ENCODE data around the gene JCAD.

- TF ChIP-seq CTCF (IDR thresholded peaks at IDR 0.05 in 2 of 3, conservative IDR thresholded peaks at IDR 0.05 in 1 of 3; ENCODE audit: control insufficient read depth in 2 of 3, extremely low read depth in 1 of 3, insufficient read depth in 1 of 3, low read depth in 3 of 3, low read length in 3 of 3) = no peak
- TF ChIP-seq ZBTB33 (IDR thresholded peaks at IDR 0.05) = no peak
- no peak for TF ChIP-seq POLR2A (IDR thresholded peaks at IDR 0.05; ENCODE audit: low read depth, low read length)
- no peak for TF ChIP-seq SIN3A (IDR thresholded peaks at IDR 0.05; ENCODE audit: low read depth, low read length)
- TF ChIP-seq EZH2 (IDR thresholded peaks at IDR 0.05; ENCODE audit: borderline replicate concordance, control insufficient read depth, low read depth, low read length) = no peak
- no peak for TF ChIP-seq POLR2AphosphoS5 (IDR thresholded peaks at IDR 0.05; ENCODE audit: low read length)
- TF ChIP-seq NFYB (IDR thresholded peaks at IDR 0.05; ENCODE audit: insufficient read depth, low read depth, low read length) = no peak
- TF ChIP-seq MYC (IDR thresholded peaks at IDR 0.05; ENCODE audit: insufficient read depth, insufficient read length, insufficient replicate concordance, low read length, severe bottlenecking) = no peak
These were observed 44.4 kb upstream of the JCAD start for GRCh38 chr10:30103595-30104320.

Measured in GM12878 (cell line).